Measurements from ENCODE around the gene TMIGD1. TPM values are rescaled to one million over a fixed set of nuclear protein-coding genes. Genes with fewer than 3 reads are reported as not detected.

The TMIGD1 gene
- total and polyA plus RNA-seq, 2 experiments from 2014 or later = not detected

Small RNAs within 50 kb of the gene (small RNA-seq; reads per million reads assigned to genes)
- gene RF00019 (ENCODE audit: low replicate concordance) (not detected), gene RNU6-1267P (ENCODE audit: low replicate concordance) (not detected), gene RNU6-990P (ENCODE audit: low replicate concordance) (not detected)

Other genes with a start within 250 kb of the TMIGD1 start
- gene NSRP1, start 217.2 kb downstream of the TMIGD1 start, total RNA-seq (2014; rRNA removed; shearing (Covaris generic)) = 5.8 and 15.7 TPM in 2 replicates
- gene NSRP1, start 217.2 kb downstream of the TMIGD1 start, polyA plus RNA-seq (2016; fragmentation: Nextera tagmentation; extraction: Ambion mirVana) = 110 and 111 TPM in 2 replicates
- gene SLC6A4, start 98.4 kb downstream of the TMIGD1 start, total RNA-seq (2014; rRNA removed; shearing (Covaris generic)) = 0.12 and 0.14 TPM in 2 replicates
- 0.06 and 0.07 TPM in 2 replicates for gene SLC6A4, start 98.4 kb downstream of the TMIGD1 start, polyA plus RNA-seq (2016; fragmentation: Nextera tagmentation; extraction: Ambion mirVana)
- 58.7 and 63.1 TPM in 2 replicates for gene BLMH, start 42.1 kb downstream of the TMIGD1 start, total RNA-seq (2014; rRNA removed; shearing (Covaris generic))
- gene BLMH, start 42.1 kb downstream of the TMIGD1 start, polyA plus RNA-seq (2016; fragmentation: Nextera tagmentation; extraction: Ambion mirVana) = 32.1 and 36.4 TPM in 2 replicates
- 54.7 and 57.8 TPM in 2 replicates for gene CPD, start 44.9 kb upstream of the TMIGD1 start, total RNA-seq (2014; rRNA removed; shearing (Covaris generic))
- 6.2 and 6.3 TPM in 2 replicates for gene CPD, start 44.9 kb upstream of the TMIGD1 start, polyA plus RNA-seq (2016; fragmentation: Nextera tagmentation; extraction: Ambion mirVana)
- 33.4 and 46.6 TPM in 2 replicates for gene GOSR1, start 143.4 kb upstream of the TMIGD1 start, total RNA-seq (2014; rRNA removed; shearing (Covaris generic))
- 60.5 and 74.1 TPM in 2 replicates for gene GOSR1, start 143.4 kb upstream of the TMIGD1 start, polyA plus RNA-seq (2016; fragmentation: Nextera tagmentation; extraction: Ambion mirVana)

Data from GM23338 (cell line).